ENCODE measurements around the gene UBAP2L.

Gene UBAP2L, protein sequence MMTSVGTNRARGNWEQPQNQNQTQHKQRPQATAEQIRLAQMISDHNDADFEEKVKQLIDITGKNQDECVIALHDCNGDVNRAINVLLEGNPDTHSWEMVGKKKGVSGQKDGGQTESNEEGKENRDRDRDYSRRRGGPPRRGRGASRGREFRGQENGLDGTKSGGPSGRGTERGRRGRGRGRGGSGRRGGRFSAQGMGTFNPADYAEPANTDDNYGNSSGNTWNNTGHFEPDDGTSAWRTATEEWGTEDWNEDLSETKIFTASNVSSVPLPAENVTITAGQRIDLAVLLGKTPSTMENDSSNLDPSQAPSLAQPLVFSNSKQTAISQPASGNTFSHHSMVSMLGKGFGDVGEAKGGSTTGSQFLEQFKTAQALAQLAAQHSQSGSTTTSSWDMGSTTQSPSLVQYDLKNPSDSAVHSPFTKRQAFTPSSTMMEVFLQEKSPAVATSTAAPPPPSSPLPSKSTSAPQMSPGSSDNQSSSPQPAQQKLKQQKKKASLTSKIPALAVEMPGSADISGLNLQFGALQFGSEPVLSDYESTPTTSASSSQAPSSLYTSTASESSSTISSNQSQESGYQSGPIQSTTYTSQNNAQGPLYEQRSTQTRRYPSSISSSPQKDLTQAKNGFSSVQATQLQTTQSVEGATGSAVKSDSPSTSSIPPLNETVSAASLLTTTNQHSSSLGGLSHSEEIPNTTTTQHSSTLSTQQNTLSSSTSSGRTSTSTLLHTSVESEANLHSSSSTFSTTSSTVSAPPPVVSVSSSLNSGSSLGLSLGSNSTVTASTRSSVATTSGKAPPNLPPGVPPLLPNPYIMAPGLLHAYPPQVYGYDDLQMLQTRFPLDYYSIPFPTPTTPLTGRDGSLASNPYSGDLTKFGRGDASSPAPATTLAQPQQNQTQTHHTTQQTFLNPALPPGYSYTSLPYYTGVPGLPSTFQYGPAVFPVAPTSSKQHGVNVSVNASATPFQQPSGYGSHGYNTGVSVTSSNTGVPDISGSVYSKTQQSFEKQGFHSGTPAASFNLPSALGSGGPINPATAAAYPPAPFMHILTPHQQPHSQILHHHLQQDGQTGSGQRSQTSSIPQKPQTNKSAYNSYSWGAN

GRCh38 chr1:154220071-154220969 is at the start of gene UBAP2L:
TSS of gene UBAP2L (plus strand) at chr1:154220955. CDS start at chr1:154225124, 4,169 bp downstream.
- peak; percentile 98 for DNase-seq (ENCODE audit: low spot score)

DNA sequence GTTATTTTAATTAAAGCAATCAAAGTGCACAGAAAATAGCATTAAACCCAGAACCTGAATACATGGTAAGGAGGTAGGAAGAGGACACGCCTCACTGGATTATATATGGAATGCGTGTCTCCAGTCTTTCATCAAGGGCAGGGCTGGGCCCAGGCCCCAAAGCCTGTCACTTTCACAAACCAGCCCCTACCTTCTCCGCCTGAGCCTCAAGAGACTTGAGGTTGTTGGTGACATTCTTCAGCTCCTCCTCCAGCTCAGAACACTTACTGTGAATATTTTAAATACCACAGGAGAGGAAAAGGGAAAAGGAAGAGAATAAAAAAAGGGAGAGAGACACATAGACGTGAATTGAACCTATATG is 49.6 kb upstream of the UBAP2L start:
- no peak for DNase-seq (ENCODE audit: low spot score)

DNA sequence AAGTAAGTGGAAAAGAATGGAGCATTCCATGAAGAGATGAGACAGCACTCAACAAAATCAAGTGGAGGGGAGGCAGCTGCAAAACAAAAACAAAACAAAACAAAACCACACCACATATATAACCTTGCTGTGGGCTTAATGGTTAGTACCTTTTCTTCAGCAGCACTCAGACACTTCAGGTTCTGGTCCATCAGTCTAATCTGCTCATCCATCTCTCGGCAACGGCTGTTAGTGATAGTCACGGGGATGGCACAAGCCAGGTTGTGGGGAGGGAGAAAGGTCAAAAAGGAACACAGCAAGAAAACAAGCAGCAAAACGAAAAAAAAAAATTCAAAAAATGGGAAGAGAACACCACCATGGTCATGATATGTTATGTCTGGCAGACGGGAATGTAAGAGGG is 48.9 kb upstream of the UBAP2L start:
- no peak for DNase-seq (ENCODE audit: low spot score)

- DNase-seq (ENCODE audit: low spot score), result no peak
These were observed 46.1 kb upstream of the UBAP2L start for GRCh38 chr1:154174654-154175053.

DNA sequence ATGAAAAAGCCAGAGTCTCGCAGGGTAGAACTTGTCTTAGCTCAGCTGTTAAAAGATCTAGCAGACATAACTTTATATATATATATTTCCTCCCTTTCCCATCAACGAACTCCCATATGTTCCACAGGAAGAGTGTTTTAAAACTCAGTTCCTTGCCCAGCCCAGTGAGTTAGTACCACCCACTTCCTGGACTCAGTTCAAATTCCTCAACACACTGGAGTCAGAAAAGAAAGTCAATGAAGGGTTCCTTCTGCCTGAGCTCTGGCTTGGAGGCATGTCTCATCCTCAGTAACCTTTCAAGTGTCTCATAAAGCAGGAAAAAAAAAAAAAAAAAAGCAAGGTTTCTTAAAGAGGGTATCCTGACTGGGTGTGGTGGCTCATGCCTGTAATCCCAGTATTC is 44.4 kb upstream of the UBAP2L start:
- no peak for DNase-seq (ENCODE audit: low spot score)

- DNase-seq (ENCODE audit: low spot score), result no peak
These were observed 42.7 kb upstream of the UBAP2L start for GRCh38 chr1:154178013-154178412.

- no peak for DNase-seq (ENCODE audit: low spot score)
These were observed 41.6 kb upstream of the UBAP2L start for GRCh38 chr1:154178911-154179811.

DNA sequence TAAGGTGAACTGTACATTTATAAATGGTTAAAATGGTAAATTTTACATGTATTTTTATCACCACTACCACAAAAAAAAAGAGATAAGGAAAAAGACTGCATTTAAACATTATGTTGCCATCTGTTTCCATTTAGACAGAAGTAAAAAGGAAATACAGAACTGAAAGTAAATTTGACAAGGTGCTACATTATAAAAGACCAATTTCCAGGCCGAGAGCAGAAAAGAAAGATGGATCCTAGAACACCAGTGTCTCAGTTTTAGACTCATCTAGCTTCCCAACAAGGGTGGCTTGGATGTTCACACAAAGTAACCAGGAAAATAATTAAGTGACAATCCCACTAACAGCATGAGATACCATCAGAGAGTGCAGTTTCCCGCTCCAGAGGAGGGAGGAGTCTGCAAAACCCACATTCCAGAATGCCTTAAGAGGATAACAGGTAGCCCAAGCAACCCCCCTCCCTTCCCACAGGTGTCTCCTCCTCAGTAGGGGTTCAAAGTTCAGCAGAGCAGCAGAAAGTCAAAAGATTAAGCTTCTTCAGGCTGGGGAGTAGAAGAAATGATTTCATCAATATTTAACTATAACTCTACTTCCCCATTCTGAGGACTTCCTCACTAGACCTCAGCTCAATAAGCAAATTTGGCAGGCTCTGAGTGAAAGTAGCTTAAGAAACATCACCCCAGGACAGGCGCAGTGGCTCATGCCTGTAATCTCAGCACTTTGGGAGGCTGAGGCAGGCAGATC is 40.6 kb upstream of the UBAP2L start:
- no peak for DNase-seq (ENCODE audit: low spot score)

GRCh38 chr1:154181944-154182343 is 38.8 kb upstream of the UBAP2L start:
- no peak for DNase-seq (ENCODE audit: low spot score)

DNA sequence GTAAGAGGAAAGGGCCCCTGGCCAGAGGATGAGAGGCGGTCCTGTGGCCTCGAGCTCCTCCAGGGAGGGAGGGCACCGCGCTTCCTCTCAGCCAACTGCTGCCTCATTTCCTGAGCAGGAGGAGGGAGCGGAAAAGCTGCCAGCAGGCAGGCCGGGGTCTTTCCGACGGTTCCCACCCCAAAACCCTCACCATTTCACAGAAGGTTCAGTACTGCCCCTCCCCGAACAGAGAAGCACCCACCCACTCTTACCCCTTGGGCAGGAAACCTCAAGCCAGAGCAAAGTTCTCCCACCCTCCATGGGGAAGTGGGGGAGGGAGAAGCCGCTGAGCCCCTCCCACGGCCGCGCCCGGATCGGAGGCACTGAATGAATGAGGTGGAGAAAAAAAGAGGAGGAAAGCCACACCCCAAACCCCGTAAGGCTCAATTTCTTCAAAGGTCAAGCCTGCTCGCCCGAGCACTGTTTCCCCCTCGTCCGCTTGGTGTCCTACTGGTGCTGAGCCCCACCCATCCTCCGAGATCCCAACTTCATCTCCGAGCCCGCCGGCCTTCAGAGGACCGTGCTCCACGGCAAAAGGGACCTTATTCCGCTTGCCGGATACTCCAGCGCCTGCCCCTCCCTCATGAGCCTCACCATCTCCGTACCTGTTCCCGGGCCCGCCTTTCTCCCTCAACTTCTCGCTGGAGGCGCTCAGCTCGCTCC is 38.3 kb upstream of the UBAP2L start:
- DNase-seq (ENCODE audit: low spot score), result peak; percentile 74

GRCh38 chr1:154183046-154183915 is 37.5 kb upstream of the UBAP2L start:
- DNase-seq (ENCODE audit: low spot score), result peak; percentile 91

DNA sequence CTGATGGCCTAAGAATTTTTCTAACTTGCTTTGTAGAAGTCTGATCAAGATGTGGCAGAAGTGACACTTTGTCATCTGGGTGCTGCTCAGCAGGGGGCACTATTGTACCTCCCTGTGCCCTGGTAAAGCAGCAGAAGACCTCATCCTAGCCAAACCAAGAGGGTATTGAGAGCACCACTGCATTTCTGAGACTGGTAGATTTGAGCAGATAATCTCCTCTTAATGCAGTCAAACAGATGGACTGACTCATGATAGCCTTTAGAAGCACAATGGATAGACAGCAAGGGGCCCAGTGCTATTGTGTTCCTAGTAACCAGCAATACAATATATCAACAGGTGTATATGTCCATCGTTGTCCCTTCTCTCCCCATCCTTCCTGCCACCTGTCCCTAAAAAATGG is 34.6 kb upstream of the UBAP2L start:
- peak; percentile 53 for DNase-seq (ENCODE audit: low spot score)

DNA sequence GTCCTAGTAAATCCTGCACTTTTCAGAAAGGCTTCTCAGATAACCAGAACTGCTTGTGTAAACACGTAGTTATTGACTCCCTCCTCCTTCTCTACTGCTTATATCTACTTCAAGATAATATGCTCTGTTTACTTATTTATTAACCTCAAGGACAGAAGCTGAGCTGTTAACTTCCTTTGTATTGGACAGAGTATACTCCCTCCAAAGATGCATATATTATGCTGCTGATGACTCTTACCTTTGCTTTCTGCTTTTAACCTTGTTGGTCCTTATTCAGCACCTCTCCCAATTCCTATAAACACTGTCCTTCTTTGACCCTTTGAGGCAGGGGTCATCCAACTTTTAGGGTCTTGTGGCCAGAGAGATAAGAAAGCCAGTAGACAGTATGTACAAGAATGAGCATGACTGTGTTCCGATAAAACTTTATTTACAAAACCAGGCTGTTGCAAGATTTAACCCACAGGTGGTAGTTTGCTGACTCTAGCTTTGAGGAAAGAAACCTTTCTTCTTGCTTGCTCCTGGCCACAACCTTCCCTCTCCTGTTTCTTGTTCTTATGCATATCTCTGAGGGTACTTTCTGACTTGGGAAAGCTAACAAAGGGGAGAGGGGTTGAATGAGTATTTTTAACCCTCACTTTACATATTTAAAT is 33.8 kb upstream of the UBAP2L start:
- DNase-seq (ENCODE audit: low spot score), result no peak

- DNase-seq (ENCODE audit: low spot score), result no peak
These were observed 30.2 kb upstream of the UBAP2L start for GRCh38 chr1:154190550-154190949.

GRCh38 chr1:154191990-154192461 is 28.7 kb upstream of the UBAP2L start, which contains the start of gene TPM3:
TSS of gene TPM3 (minus strand) at chr1:154192100. CDS start at chr1:154192018, 82 bp downstream.
- no peak for DNase-seq (ENCODE audit: low spot score)

DNA sequence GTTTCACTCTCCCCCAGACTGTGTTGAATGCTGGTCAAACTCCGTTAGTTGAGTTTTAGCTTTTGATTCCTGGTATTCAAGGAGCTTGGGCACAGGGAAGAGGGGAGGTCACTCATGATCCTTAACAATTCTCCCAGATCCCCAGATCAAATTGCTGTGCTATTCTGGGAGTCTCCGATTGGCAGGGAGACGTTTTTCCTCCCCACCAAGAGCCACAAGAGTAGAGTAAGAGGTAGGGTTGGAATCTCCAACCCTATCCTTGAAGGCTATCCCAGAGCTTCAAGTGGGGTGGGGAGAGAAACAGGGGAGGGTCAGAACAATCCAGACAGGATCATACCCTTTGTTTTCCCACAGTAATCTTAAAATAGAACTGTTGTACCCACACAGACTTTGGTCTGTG is 28.3 kb upstream of the UBAP2L start:
- DNase-seq (ENCODE audit: low spot score), result no peak

- no peak for DNase-seq (ENCODE audit: low spot score)
These were observed 26.9 kb upstream of the UBAP2L start for GRCh38 chr1:154193821-154194220.

Measured in CD4-positive, alpha-beta T cell treated with Interleukin-6 at 100 ng/mL for 8 hours (primary cell).